Subcutaneous adipose tissue (tissue), 4 donors: Measurements from ENCODE around the gene TSPAN7. TPM values are rescaled to one million over a fixed set of nuclear protein-coding genes. Genes with fewer than 3 reads are reported as not detected.

Source experiments
- total RNA-seq, 4 donors: library from RNA; depleted of rRNA; stranded (reverse); fragments of >200 nt; gene quantifications; one replicate each; pipeline ENCODE4 v1.1.0, GENCODE V29; 2016
- TF ChIP-seq, protein P1 (sequence below): fragments of 450-650 bp; IDR thresholded peaks from one replicate; pipeline ENCODE4 v1.5.1; 2016; ENCODE audit warnings: low read depth, mild to moderate bottlenecking, control low read depth, antibody characterized with exemption, moderate library complexity

The TSPAN7 gene
- total RNA-seq, 4 donors from 2014 or later = 13.4 to 47.6 (median 41.5) TPM

DNA sequence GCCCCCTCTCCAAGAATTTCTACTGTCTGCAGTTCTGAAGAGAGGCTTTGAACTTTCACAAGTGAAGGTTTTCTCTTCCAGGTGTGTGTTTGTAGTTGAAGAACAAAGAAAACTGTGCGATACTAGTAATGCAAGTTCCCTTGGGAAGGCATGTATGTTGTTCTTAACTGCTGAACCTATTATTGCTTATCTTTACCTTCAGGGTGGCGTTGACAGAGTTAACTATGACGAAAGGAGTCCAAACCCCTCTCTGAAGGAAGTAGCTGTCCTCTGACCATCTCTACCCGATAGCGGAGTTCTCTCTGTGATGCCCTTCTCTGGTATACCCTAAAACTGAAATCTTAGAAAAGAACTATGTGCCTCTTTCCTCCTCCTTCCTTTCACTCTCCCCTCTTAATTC is 79.9 kb downstream of the TSPAN7 start:
- TF ChIP-seq, protein P1, sequence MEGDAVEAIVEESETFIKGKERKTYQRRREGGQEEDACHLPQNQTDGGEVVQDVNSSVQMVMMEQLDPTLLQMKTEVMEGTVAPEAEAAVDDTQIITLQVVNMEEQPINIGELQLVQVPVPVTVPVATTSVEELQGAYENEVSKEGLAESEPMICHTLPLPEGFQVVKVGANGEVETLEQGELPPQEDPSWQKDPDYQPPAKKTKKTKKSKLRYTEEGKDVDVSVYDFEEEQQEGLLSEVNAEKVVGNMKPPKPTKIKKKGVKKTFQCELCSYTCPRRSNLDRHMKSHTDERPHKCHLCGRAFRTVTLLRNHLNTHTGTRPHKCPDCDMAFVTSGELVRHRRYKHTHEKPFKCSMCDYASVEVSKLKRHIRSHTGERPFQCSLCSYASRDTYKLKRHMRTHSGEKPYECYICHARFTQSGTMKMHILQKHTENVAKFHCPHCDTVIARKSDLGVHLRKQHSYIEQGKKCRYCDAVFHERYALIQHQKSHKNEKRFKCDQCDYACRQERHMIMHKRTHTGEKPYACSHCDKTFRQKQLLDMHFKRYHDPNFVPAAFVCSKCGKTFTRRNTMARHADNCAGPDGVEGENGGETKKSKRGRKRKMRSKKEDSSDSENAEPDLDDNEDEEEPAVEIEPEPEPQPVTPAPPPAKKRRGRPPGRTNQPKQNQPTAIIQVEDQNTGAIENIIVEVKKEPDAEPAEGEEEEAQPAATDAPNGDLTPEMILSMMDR = no peak

GRCh38 chrX:38643903-38644302 is 82.6 kb downstream of the TSPAN7 start:
- TF ChIP-seq, protein P1 = no peak

GRCh38 chrX:38646129-38646528 is 84.8 kb downstream of the TSPAN7 start:
- TF ChIP-seq, protein P1 = no peak

- TF ChIP-seq, protein P1 = no peak
Observed at GRCh38 chrX:38649221-38649620, 87.9 kb downstream of the TSPAN7 start.

DNA sequence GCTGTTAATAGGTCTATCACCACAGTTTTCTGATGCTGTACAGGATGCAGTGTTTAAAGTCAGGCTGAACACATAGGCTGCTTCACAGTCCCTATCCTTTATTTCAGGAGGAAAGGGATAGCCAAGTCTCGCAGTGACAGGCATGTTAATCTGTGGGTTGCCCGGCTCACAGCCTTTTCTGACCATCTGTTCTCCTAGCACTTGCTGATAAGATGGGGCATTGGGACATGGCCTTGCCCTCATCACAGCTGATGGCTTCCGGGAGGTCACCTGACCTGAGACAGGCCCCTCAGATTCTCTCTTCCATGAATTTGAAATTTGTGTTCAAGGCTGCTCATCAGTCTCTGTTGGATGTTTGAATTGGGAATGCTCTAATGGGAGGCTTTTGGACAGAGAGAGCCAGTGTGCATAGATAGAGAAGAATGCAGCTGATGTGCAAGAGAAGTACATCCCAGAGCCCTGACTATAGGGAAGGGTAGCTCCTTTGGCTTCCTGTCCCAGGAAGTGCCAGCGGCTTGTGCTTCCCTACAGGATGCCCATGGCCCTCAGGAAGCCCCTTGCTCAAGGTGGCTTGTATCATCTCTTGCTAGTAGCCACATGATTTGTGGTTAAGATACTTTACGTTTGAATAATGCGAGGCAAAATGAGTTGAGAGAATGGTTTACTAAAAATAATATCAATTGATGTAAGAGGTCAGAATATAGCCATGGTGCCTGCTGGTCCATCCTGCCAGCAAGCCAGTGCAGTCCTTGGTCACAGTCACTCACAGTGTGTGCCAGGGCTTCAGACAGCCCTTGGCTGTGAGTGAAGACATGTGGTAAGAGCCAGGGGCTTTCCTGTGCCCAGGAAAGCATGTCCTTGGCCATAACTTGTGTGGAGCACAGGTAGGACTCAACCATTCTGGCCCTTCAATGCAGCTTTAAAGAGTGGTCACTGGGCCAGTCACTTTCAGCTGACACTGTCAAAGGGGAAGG is 88.6 kb downstream of the TSPAN7 start:
- TF ChIP-seq, protein P1 = no peak

DNA sequence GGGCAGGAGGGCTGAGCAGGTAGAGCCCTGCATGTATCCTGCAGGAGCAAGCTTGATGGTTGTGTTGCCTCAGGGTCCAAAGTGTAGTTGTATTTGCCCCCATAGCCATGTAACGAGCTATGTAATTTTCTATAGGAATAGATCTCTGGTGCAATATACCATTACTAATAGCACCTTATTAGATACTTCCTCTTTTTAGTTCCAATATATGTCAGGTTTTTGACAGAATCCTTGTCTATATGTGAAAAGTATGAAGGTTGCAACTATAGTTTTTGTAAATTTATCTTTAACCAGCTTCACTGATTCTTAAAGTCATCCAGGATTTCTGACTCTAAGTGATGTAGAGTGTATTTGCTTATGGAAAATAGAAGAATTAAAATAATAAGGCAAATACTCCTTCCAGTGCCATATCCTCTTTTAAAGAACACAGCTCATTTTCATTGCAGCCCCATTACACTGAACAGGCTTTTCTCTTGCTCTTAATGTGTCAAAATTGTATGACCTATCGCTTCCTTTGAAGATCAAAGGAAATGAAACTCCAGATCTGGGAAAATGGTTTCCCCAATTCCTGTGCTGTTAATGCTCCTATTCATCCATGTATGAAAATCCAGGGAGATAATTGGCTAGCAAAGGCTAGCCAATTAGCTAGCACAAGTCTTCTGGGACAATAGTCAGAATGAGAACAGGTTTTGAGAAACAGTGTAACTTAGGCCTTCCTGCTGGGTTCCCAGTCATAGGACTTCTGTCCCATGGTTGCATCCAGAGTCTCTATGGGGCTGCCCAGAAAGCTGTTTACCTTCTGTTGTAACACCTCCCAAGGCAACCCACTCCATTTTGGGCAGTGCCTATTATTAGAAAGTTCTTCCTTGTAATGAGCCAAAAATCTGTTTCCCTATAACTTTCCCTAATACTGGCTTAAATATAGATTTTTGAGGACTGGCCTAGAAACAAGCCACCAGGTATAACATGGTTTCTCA is 90.6 kb downstream of the TSPAN7 start:
- TF ChIP-seq, protein P1 = no peak
